Measurements from ENCODE around the gene CNTNAP2. TPM values are rescaled to one million over a fixed set of nuclear protein-coding genes. Genes with fewer than 3 reads are reported as not detected.
"Not testable (repeated sequence)": the region's sequence is repeated elsewhere in the genome, so short reads cannot be mapped to it uniquely, and the experiment has no call there.

Gene CNTNAP2
- total and polyA plus RNA-seq, 9 donors: 8.3 to 18.8 (median 10.4) TPM

GRCh38 chr7:147106746-147107145 lies 990.1 kb downstream of the CNTNAP2 start:
- no peaks in the 10 kb centered on the region for H3K27me3 ChIP-seq (ENCODE audit: control insufficient read depth, insufficient read depth, low read length)
- H3K4me3 ChIP-seq (ENCODE audit: low read length): no peak overlapping the region
- no peaks in the 10 kb centered on the region for H3K36me3 ChIP-seq (ENCODE audit: control insufficient read depth, insufficient read depth, low read length)
- WGBS (ENCODE audit: insufficient coverage): no CpG with 5 or more reads among the region's 2 CpGs
- H3K27ac ChIP-seq (ENCODE audit: low read length): no peak overlapping the region
- DNase-seq: peak; percentile 53
- peaks cover 2% of the 10 kb centered on the region for H3K9me3 ChIP-seq (replicated peaks; ENCODE audit: control insufficient read depth, low read depth, low read length)
- no peaks in the 10 kb centered on the region for H3K4me1 ChIP-seq (ENCODE audit: control insufficient read depth, insufficient read depth, low read length)

GRCh38 chr7:147114525-147114924 lies 997.9 kb downstream of the CNTNAP2 start:
- H3K4me1 ChIP-seq (ENCODE audit: control insufficient read depth, insufficient read depth, low read length); H3K27ac ChIP-seq (ENCODE audit: low read length); H3K4me3 ChIP-seq (ENCODE audit: low read length); H3K36me3 ChIP-seq (ENCODE audit: control insufficient read depth, insufficient read depth, low read length); DNase-seq; H3K27me3 ChIP-seq (ENCODE audit: control insufficient read depth, insufficient read depth, low read length): not testable (repeated sequence)
- H3K9me3 ChIP-seq (replicated peaks; ENCODE audit: control insufficient read depth, low read depth, low read length): peaks cover 38% of the 10 kb centered on the region
- WGBS (ENCODE audit: insufficient coverage): no CpG with 5 or more reads among the region's 1 CpG

- Histone ChIP-seq H3K27ac (ENCODE audit: low read length) (no peak overlapping the region), H3K27me3 (ENCODE audit: control insufficient read depth, insufficient read depth, low read length) (no peaks in the 10 kb centered on the region), H3K36me3 (ENCODE audit: control insufficient read depth, insufficient read depth, low read length) (no peaks in the 10 kb centered on the region), H3K4me3 (ENCODE audit: low read length) (no peak overlapping the region), H3K9me3 (replicated peaks; ENCODE audit: control insufficient read depth, low read depth, low read length) (no peaks in the 10 kb centered on the region), H3K4me1 (ENCODE audit: control insufficient read depth, insufficient read depth, low read length) (no peaks in the 10 kb centered on the region)
- no CpG with 5 or more reads among the region's 2 CpGs for WGBS (ENCODE audit: insufficient coverage)
- peak; percentile 86 for DNase-seq
Measured at GRCh38 chr7:147136352-147136751, 1019.8 kb downstream of the CNTNAP2 start.

- H3K27ac ChIP-seq (ENCODE audit: low read length): no peak overlapping the region
- no peak for DNase-seq
- H3K27me3 ChIP-seq (ENCODE audit: control insufficient read depth, insufficient read depth, low read length): no peaks in the 10 kb centered on the region
- no peak overlapping the region for H3K4me3 ChIP-seq (ENCODE audit: low read length)
- H3K4me1 ChIP-seq (ENCODE audit: control insufficient read depth, insufficient read depth, low read length): peaks cover 2% of the 10 kb centered on the region
- no peaks in the 10 kb centered on the region for H3K9me3 ChIP-seq (replicated peaks; ENCODE audit: control insufficient read depth, low read depth, low read length)
- 67% methylated on average over 1 of the region's 2 CpGs for WGBS (ENCODE audit: insufficient coverage)
- H3K36me3 ChIP-seq (ENCODE audit: control insufficient read depth, insufficient read depth, low read length): no peaks in the 10 kb centered on the region
Measured at GRCh38 chr7:147145194-147145593, 1028.6 kb downstream of the CNTNAP2 start.

GRCh38 chr7:147146169-147146568 lies 1029.6 kb downstream of the CNTNAP2 start:
- Histone ChIP-seq H3K4me1 (ENCODE audit: control insufficient read depth, insufficient read depth, low read length) (peaks cover 2% of the 10 kb centered on the region), H3K9me3 (replicated peaks; ENCODE audit: control insufficient read depth, low read depth, low read length) (no peaks in the 10 kb centered on the region), H3K36me3 (ENCODE audit: control insufficient read depth, insufficient read depth, low read length) (no peaks in the 10 kb centered on the region), H3K27ac (ENCODE audit: low read length) (no peak overlapping the region), H3K4me3 (ENCODE audit: low read length) (no peak overlapping the region), H3K27me3 (ENCODE audit: control insufficient read depth, insufficient read depth, low read length) (no peaks in the 10 kb centered on the region)
- WGBS (ENCODE audit: insufficient coverage): 88% methylated on average over 1 of the region's 3 CpGs
- DNase-seq: no peak

GRCh38 chr7:147151661-147152060 lies 1035.1 kb downstream of the CNTNAP2 start:
- H3K4me1 ChIP-seq (ENCODE audit: control insufficient read depth, insufficient read depth, low read length): no peaks in the 10 kb centered on the region
- no peak overlapping the region for H3K27ac ChIP-seq (ENCODE audit: low read length)
- peak; percentile 69 for DNase-seq
- no peaks in the 10 kb centered on the region for H3K27me3 ChIP-seq (ENCODE audit: control insufficient read depth, insufficient read depth, low read length)
- no peak overlapping the region for H3K4me3 ChIP-seq (ENCODE audit: low read length)
- no peaks in the 10 kb centered on the region for H3K36me3 ChIP-seq (ENCODE audit: control insufficient read depth, insufficient read depth, low read length)
- no peaks in the 10 kb centered on the region for H3K9me3 ChIP-seq (replicated peaks; ENCODE audit: control insufficient read depth, low read depth, low read length)

- Histone ChIP-seq H3K36me3 (ENCODE audit: control insufficient read depth, insufficient read depth, low read length) (no peaks in the 10 kb centered on the region), H3K4me1 (ENCODE audit: control insufficient read depth, insufficient read depth, low read length) (no peaks in the 10 kb centered on the region), H3K27me3 (ENCODE audit: control insufficient read depth, insufficient read depth, low read length) (no peaks in the 10 kb centered on the region), H3K4me3 (ENCODE audit: low read length) (no peak overlapping the region), H3K9me3 (replicated peaks; ENCODE audit: control insufficient read depth, low read depth, low read length) (no peaks in the 10 kb centered on the region), H3K27ac (ENCODE audit: low read length) (no peak overlapping the region)
- 64% methylated on average over 3 of the region's 3 CpGs for WGBS (ENCODE audit: insufficient coverage)
- DNase-seq: no peak
Measured at GRCh38 chr7:147153571-147153970, 1037.0 kb downstream of the CNTNAP2 start.

GRCh38 chr7:147161405-147161804 lies 1044.8 kb downstream of the CNTNAP2 start:
- H3K9me3 ChIP-seq (replicated peaks; ENCODE audit: control insufficient read depth, low read depth, low read length): no peaks in the 10 kb centered on the region
- H3K27ac ChIP-seq (ENCODE audit: low read length): no peak overlapping the region
- DNase-seq: no peak
- no peaks in the 10 kb centered on the region for H3K27me3 ChIP-seq (ENCODE audit: control insufficient read depth, insufficient read depth, low read length)
- no peaks in the 10 kb centered on the region for H3K4me1 ChIP-seq (ENCODE audit: control insufficient read depth, insufficient read depth, low read length)
- no peak overlapping the region for H3K4me3 ChIP-seq (ENCODE audit: low read length)
- WGBS (ENCODE audit: insufficient coverage): no CpG with 5 or more reads among the region's 1 CpG
- no peaks in the 10 kb centered on the region for H3K36me3 ChIP-seq (ENCODE audit: control insufficient read depth, insufficient read depth, low read length)

GRCh38 chr7:147170341-147171012 lies 1053.9 kb downstream of the CNTNAP2 start:
- no peaks in the 10 kb centered on the region for H3K4me1 ChIP-seq (ENCODE audit: control insufficient read depth, insufficient read depth, low read length)
- 79% methylated on average over 7 of the region's 14 CpGs for WGBS (ENCODE audit: insufficient coverage)
- DNase-seq: no peak
- H3K27ac ChIP-seq (ENCODE audit: low read length): no peak overlapping the region
- no peaks in the 10 kb centered on the region for H3K27me3 ChIP-seq (ENCODE audit: control insufficient read depth, insufficient read depth, low read length)
- no peaks in the 10 kb centered on the region for H3K9me3 ChIP-seq (replicated peaks; ENCODE audit: control insufficient read depth, low read depth, low read length)
- H3K36me3 ChIP-seq (ENCODE audit: control insufficient read depth, insufficient read depth, low read length): no peaks in the 10 kb centered on the region
- no peak overlapping the region for H3K4me3 ChIP-seq (ENCODE audit: low read length)

GRCh38 chr7:147171013-147171391 lies 1054.4 kb downstream of the CNTNAP2 start:
- 82% methylated on average over 3 of the region's 6 CpGs for WGBS (ENCODE audit: insufficient coverage)

GRCh38 chr7:147173883-147174282 lies 1057.3 kb downstream of the CNTNAP2 start:
- H3K27me3 ChIP-seq (ENCODE audit: control insufficient read depth, insufficient read depth, low read length): no peaks in the 10 kb centered on the region
- no peak overlapping the region for H3K27ac ChIP-seq (ENCODE audit: low read length)
- no peak overlapping the region for H3K4me3 ChIP-seq (ENCODE audit: low read length)
- no peaks in the 10 kb centered on the region for H3K36me3 ChIP-seq (ENCODE audit: control insufficient read depth, insufficient read depth, low read length)
- H3K9me3 ChIP-seq (replicated peaks; ENCODE audit: control insufficient read depth, low read depth, low read length): no peaks in the 10 kb centered on the region
- no peaks in the 10 kb centered on the region for H3K4me1 ChIP-seq (ENCODE audit: control insufficient read depth, insufficient read depth, low read length)
- DNase-seq: no peak

More at GRCh38 chr7:147171013-147171391, 1054.4 kb downstream of the CNTNAP2 start:
- Histone ChIP-seq H3K27ac (ENCODE audit: low read length) (no peak overlapping the region), H3K36me3 (ENCODE audit: control insufficient read depth, insufficient read depth, low read length) (no peaks in the 10 kb centered on the region), H3K4me1 (ENCODE audit: control insufficient read depth, insufficient read depth, low read length) (no peaks in the 10 kb centered on the region), H3K4me3 (ENCODE audit: low read length) (no peak overlapping the region), H3K9me3 (replicated peaks; ENCODE audit: control insufficient read depth, low read depth, low read length) (no peaks in the 10 kb centered on the region), H3K27me3 (ENCODE audit: control insufficient read depth, insufficient read depth, low read length) (no peaks in the 10 kb centered on the region)
- no peak for DNase-seq
